Measurements from ENCODE around the gene EYA2.
"Not testable (repeated sequence)": the region's sequence is repeated elsewhere in the genome, so short reads cannot be mapped to it uniquely, and the experiment has no call there.

Gene EYA2

GRCh38 chr20:47173596-47174216 is 279.1 kb downstream of the EYA2 start:
- TF ChIP-seq POLR2A (IDR thresholded peaks at IDR 0.05; ENCODE audit: extremely low read depth, insufficient read length): no peak
- no peak for TF ChIP-seq CTCF (IDR thresholded peaks at IDR 0.05; ENCODE audit: low read depth, low read length)
- no peak for TF ChIP-seq MAX (IDR thresholded peaks at IDR 0.05; ENCODE audit: low read depth, low read length)
- no peak for TF ChIP-seq MYC (IDR thresholded peaks at IDR 0.05; ENCODE audit: low read depth, low read length)
- no peak overlapping the region for H3K4me3 ChIP-seq (ENCODE audit: low read depth, low read length)
- no peak for DNase-seq (ENCODE audit: low read depth)

GRCh38 chr20:47174456-47175243 is 280.0 kb downstream of the EYA2 start:
- no peak for DNase-seq (ENCODE audit: low read depth)
- H3K4me3 ChIP-seq (ENCODE audit: low read depth, low read length): no peak overlapping the region
- TF ChIP-seq POLR2A (IDR thresholded peaks at IDR 0.05; ENCODE audit: extremely low read depth, insufficient read length): no peak
- TF ChIP-seq MAX (IDR thresholded peaks at IDR 0.05; ENCODE audit: low read depth, low read length): no peak
- no peak for TF ChIP-seq MYC (IDR thresholded peaks at IDR 0.05; ENCODE audit: low read depth, low read length)
- no peak for TF ChIP-seq CTCF (IDR thresholded peaks at IDR 0.05; ENCODE audit: low read depth, low read length)

- TF ChIP-seq MYC (IDR thresholded peaks at IDR 0.05; ENCODE audit: low read depth, low read length): no peak
- TF ChIP-seq MAX (IDR thresholded peaks at IDR 0.05; ENCODE audit: low read depth, low read length): no peak
- TF ChIP-seq CTCF (IDR thresholded peaks at IDR 0.05; ENCODE audit: low read depth, low read length): no peak
- no peak for TF ChIP-seq POLR2A (IDR thresholded peaks at IDR 0.05; ENCODE audit: extremely low read depth, insufficient read length)
- DNase-seq (ENCODE audit: low read depth): no peak
Measured at GRCh38 chr20:47175493-47175892, 280.9 kb downstream of the EYA2 start.

GRCh38 chr20:47176217-47176616 is 281.6 kb downstream of the EYA2 start:
- DNase-seq (ENCODE audit: low read depth); H3K4me3 ChIP-seq (ENCODE audit: low read depth, low read length): not testable (repeated sequence)

More at GRCh38 chr20:47175493-47175892, 280.9 kb downstream of the EYA2 start:
- no peak overlapping the region for H3K4me3 ChIP-seq (ENCODE audit: low read depth, low read length)

- no peak for DNase-seq (ENCODE audit: low read depth)
- TF ChIP-seq MYC (IDR thresholded peaks at IDR 0.05; ENCODE audit: low read depth, low read length) (no peak), CTCF (IDR thresholded peaks at IDR 0.05; ENCODE audit: low read depth, low read length) (no peak), MAX (IDR thresholded peaks at IDR 0.05; ENCODE audit: low read depth, low read length) (no peak), POLR2A (IDR thresholded peaks at IDR 0.05; ENCODE audit: extremely low read depth, insufficient read length) (no peak)
- no peak overlapping the region for H3K4me3 ChIP-seq (ENCODE audit: low read depth, low read length)
Measured at GRCh38 chr20:47178277-47178676, 283.6 kb downstream of the EYA2 start.

- no peak overlapping the region for H3K4me3 ChIP-seq (ENCODE audit: low read depth, low read length)
- TF ChIP-seq CTCF (IDR thresholded peaks at IDR 0.05; ENCODE audit: low read depth, low read length) (no peak), POLR2A (IDR thresholded peaks at IDR 0.05; ENCODE audit: extremely low read depth, insufficient read length) (no peak), MAX (IDR thresholded peaks at IDR 0.05; ENCODE audit: low read depth, low read length) (no peak), MYC (IDR thresholded peaks at IDR 0.05; ENCODE audit: low read depth, low read length) (no peak)
- DNase-seq (ENCODE audit: low read depth): no peak
Measured at GRCh38 chr20:47178851-47179250, 284.2 kb downstream of the EYA2 start.

All from NB4 (cell line).